GM21528 (cell line): Measurements from ENCODE around the gene CTNNBL1.

ENCODE experiments used
- ATAC-seq: cut with Tn5 transposase; IDR thresholded peaks from one replicate; pipeline ENCODE4 v1.9.1; 2021; ENCODE audit warnings: mild to moderate bottlenecking, moderate library complexity; ENCODE audit not compliant: unreplicated experiment, low FRiP score

CTNNBL1 gene

DNA sequence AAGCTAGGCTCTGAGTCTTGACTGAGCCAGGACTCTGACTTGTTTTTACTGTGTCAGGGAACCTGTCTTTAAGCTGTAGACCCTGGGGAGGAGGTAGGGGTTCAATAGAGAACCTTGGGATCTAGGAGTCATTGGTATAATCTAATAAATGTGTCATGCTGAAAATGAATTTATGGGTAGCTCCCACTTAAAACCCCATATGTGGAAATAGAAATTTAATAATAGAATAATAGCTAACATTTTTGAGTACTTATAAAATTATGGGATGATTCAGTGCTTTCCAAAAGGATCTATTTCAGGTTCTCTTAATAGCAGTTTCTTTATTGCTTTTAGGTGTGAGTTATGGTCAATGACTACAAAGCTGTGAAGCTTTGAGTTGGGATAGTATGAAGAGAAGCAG lies 41.7 kb downstream of the CTNNBL1 start:
- ATAC-seq: no peak

DNA sequence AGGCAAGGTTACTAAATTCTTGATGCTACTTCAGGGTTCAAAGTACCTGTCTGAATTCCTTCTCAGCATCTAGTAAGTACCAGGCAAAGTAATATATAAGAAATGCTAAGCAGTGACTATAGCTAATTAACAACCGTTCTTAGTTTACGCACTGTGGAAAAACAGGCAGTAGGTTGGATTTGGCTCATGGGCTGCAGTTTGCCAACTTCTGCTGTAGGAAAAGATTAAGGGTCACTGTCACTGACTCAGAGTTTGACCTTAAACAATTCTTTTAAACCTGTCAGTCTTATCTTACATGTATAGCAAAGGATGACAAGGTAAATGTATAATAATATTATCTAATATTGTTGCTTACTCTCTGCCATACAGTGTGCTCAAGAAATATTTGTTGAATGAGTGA lies 42.3 kb downstream of the CTNNBL1 start:
- ATAC-seq: no peak

DNA sequence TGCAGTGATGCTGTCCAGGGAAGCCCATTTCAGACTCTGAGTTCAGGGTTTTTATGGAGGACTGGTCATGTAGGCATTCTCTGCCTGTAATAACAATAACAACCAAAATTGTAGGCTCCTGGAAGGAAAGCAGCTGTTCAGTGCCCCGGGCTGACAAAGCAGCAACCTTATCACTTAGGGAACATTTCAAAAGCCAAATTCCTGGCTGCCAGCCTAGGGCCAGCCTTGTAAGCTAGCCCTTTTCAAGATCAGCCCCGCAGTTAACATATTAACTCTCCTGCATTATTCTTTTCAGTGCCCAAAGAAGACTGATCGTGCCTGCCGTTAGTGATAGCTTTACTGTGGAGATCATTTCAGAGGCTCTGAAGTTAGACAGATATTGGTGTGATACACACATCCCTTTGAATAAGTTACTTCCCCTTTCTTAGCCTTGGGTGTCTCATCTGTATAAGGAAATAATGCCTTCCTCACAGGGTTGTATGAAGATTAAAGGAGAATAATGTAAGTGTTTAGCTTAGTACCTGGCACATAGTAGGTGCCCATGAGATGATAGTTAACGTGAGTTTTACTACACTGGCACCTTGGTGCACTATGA lies 44.1 kb downstream of the CTNNBL1 start:
- no peak for ATAC-seq

DNA sequence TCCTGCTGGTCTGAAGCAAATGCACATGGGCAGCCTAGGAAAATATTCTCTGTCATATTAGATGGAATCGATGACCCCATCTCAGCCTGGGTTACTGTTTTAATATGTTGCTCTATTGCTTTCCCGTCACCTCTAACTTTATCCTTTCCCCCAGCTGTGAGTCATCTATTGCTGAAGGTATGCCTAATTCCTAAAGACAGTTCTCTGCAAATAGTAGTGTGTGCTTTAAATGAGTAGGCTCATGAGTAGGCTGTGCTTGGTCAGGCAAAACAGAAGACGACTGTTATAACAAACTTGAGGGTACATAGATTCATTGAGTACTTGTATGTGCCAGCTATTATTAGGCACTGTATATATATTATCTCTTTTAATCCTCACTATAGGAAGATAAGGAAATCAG lies 47.2 kb downstream of the CTNNBL1 start:
- no peak for ATAC-seq

DNA sequence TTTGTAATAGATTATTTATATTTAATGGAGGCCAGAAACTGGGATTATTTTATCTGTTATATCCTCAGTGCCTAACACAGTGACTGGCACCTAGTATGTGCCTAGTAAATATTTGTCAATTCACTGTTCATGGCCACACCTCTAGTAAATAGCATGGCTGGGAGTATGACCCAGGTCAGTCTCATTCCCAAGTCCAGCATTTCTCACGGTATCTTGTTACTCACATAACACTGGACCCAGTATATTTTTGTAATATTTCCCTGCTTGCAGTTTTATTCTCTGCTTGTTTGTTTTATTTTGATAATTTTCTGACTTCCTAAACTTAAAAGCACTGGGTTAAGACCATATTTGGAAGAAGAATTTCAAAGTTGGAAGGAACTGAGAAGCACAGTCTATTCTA lies 47.7 kb downstream of the CTNNBL1 start:
- ATAC-seq: no peak

DNA sequence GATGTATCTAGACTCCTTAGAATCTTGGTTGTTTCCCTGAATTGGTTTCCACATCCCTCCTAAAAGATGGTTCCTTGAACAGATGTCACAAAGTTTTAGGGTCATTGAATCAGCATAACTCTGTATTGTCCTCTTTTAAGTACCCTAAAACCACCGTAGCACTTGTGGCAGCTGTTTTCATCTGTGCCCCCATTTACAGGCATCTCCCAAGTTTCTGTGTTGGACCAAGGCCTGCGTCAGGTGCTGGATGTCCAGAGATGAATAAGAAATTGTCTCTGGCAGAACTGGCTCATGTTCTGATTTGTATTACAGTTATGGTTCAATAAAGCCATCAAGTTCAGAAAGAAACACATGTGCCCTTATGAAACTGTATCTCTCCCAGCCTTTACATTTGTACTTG lies 48.3 kb downstream of the CTNNBL1 start:
- no peak for ATAC-seq

DNA sequence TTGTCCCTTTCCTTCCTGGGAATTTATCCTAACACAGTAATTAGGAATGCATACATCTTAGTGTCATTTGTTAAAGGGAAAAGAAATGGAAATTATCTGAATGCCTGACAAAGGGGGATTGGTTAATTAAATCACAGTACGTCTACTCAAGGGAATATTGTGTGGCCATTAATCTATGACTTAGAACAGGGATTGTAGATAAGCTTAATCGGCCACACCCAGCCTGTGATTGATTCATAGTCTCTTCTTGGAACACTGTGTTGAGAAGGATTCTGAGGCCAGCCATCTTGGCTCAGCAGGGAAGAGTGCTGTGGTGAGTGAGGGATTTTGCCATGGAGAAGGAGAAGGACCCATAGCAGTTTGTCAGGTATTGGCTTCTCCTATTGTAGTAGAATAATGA lies 50.5 kb downstream of the CTNNBL1 start:
- ATAC-seq: no peak

DNA sequence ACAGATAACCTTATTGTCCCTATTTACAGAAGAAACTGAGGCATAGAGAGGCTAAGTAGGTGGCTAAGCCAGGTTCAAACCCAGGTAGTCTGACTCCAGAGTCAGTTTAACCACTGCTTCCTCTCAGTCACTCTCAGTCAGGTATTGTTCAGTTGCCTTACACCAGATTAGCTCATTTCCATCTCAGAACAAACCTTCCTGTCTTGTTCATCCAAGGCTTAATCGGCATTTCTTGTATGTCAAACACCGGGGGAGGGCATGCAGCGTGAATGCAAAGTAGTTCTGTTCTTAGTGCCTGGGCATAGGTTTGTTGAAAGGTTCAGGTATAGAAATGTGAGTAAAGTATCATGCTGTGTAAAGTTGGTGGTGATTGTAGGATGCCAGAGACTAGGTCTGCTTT lies 51.7 kb downstream of the CTNNBL1 start:
- ATAC-seq: no peak

DNA sequence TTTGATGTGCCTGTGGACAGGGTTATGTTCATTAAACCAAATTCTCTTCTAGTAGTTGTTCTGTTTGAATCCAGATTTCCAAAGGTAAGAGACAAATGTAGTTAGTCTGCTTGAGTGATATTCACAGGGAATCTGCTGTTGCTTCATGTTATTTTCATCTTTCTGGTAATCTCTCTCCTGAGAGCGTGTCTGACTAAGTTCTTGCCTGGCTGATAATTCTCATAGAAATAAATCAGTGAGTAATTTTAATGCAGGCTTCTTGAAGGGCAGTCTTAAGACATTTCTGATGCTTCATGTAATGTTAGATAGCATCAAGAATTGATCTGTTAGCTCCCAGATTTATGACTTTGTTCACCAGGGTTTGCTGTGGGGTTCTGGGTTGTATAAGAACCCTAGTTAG lies 54.2 kb downstream of the CTNNBL1 start:
- ATAC-seq: no peak

DNA sequence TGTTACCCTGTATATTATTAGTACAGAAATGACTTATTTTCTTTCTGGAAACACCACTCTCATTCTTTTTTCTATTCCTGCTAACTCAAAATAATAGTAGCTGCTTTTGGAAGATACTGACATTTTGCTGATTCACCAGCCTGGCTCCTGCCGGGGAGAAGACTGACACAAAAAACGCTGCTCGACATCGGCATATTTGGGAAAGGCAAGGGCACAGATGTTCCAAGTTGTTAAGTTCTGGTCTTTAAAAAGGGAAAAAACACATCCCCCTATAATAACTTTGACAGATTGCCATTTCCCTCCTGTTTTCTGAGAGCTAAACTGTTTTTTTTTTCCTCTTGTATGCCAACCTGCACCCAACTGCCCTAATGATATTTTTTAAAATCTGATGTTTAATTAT lies 55.4 kb downstream of the CTNNBL1 start:
- ATAC-seq: no peak

DNA sequence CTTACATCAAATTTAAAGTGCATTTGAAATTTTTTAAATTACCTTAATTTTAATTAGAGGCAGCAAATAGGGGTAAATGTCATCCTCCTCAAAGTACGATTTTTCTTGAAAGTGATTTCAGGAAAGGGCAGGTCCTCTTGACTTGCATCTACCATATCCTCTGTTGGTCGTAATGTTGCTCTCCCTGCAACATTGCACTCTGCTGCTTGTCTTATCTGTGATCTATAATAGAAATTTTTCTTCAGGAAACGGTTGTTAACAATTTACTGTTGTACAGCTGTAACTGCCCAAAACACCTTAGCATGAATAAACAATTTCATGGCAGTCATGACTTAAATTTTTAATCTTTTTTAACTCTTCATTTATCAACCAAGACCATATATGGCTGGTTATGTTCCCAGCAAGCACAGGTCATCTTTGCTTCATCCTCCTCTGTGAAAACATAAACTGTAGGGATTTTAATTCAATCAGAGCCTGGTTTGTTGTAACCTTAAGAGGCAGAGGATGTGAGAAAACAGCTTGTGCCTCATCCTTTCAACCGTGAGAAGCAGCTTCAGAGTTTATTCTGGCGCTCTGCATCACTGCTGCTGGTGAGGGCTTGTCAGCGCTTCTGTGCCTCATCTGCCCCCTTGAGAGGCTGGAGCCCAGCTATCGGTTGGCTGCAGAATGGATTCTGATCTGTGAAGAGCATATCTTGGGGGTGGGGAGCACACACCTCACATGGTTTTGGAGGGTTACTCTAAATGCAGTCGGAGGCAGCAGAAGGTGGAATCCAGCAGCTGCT lies 56.0 kb downstream of the CTNNBL1 start:
- ATAC-seq: no peak

DNA sequence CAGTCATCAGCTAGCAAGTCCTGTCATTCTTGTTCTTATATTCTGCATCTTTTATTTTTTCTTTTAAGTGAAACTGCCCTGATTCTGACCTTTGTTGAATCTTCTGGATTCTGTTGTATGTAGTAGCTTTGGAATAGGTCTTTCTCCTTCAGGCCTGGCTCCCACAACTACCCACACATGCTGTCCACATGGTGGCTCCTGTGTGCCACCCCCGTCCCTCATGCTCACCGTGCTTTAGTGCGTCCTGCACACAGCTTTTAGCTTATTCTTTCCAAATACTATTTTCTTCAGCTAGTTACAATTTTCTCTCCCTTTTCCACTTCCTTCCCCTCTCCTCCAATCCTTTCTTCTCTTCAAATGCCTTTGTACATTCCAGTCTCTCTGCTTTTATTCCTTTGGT lies 61.8 kb downstream of the CTNNBL1 start:
- ATAC-seq: no peak

DNA sequence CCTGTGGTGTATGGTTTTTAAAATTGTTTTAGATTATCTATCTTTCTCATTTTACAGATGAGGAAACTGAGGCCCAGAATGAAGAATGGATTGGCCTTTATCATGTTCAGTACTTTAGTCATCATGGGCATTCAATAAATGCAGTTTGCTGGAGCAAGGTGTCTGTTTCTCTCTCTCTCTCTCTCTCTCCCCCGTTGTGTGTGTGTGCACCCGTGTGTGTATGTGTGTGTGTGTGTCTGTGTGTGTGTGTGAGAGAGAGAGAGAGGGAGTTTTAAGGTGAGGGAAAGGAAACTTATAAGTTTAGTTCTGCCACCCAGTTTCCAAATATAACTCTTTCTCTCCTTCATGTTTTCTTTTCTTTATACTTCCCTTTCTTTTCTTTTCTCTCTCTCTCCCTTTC lies 62.4 kb downstream of the CTNNBL1 start:
- no peak for ATAC-seq

DNA sequence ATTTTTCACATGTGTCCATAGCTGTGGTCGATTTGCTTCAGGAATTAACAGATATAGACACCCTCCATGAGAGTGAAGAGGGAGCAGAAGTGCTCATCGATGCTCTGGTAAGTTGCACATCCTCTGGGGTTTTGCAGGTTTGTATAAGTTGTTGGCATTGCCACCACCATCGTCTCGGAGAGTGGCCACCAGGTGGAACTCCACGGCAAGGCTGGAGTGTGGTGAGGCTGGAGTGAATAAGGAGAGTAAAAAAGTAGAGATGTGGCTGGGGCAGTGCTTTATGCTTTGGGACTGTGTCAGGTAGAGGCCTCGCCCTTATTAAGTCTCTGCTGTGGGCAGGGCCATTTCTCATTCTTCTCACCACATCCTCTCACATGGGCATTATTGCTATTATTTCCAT lies 63.7 kb downstream of the CTNNBL1 start:
- no peak for ATAC-seq

DNA sequence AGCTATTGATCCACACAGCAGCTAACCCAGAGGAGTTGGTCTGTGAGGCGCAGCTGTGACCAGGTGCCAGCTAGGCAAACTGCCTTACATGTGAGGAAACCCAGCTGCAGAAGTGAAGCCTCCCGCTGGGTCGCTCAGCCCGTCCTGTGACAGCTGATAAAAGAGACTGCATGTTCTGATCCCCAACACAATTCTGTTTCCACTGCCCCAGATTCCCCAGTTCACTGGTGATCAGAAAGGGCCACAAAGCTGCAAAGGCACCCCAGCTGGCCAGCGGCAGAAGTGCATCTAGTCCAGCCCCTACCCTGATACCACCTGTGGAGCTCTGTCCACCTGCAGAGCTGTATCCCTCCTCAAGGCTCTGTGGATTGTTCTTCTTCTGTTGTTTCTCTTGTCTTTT lies 64.5 kb downstream of the CTNNBL1 start:
- ATAC-seq: no peak

DNA sequence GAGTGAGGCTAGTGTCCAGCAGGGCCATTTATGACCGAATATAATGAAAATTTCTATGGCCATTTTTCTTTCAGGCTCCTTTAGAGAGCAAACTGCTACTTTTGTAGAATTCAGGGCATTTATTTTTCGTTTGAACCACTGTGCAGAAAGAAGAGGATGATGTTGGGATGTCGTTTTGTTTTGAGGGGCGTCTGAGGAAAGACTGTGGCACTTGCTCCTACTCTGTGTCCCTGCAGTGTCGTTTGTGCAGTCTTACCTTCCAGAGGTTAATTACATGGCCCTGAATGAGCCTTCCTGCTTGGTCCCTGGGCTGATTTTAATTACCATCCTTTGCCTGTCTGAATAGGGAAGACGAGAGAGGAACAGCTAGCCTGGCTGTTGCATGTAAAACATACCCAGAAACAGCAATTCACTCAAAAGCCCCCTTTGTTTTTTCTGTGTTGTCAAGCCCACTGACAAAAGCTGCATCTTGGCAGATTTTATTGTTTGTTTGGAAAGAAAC lies 65.3 kb downstream of the CTNNBL1 start:
- no peak for ATAC-seq

DNA sequence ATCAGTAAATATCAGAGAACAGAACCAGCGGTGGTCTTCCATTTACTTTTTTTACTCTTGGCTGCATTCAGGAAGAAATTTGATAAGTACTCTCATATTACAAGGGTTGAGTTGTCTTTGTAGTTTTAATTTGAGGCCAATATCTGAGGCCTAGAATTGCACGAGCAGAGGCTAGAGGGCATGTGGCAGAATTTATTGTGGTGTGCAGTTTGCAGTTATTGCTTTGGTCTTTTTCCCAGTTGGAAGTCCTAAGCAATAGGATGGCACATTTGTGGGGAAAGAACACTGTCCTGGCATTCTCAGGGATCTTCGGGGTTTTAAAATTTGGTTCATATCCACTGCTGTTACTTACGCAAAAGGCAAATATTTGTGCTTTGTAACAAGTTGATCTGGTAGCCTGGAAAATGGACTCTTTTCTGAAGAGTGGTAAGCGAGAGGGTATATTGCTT lies 66.0 kb downstream of the CTNNBL1 start:
- ATAC-seq: no peak

DNA sequence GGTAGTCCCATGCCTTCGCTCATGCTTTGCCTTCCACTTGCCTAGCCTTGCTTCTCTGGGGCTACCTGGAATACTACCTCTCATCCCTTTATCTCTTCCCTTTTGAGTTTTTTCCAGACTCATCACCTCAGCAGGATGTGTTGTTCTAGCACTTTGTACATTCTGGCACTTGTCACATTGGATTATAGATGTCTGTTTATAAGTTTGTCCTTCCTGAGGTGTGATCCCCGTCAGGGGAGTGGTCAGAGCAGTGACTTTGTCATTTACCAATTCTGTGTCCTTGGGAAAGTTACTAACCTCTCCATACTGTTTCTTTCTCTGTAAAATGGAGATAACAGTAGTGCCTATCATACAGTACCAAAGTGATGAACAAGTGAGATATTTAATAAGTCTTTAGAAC lies 66.5 kb downstream of the CTNNBL1 start:
- ATAC-seq: no peak

DNA sequence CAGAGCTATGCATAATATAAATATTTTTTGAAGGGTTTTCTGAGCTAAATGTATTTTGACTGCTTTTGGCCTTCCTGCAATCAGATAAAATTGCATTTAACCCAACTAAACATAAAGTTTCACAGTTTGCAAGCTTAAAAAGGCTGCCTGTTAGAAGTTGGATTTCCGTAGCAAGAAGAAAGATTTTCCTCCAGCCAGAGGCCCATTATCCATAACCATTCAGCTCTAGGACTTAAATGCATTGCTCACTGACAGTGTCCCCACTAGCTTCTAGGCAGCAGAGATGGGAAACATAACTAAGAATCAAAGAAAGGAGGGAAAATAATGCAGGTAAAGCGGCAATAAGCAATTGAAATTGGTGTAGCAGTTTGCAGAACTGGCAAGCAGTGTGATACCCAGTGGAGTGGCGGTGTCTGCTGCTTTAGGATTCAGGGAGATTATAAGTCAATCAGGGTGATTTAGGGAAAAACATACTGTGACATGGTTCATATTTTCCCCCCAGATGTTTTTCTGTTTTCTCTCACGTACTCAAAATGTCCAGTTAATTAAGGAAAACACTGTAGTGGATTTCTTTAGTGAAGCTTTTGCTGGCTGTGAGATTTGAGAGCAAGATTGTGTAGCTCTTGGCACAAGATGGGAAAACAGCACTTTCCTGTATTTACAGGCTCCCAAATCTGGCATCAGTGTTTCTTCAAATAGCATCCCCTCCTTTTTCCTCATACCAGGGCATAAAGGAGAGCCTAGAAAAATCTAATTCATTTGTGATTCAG lies 69.1 kb downstream of the CTNNBL1 start:
- no peak for ATAC-seq

DNA sequence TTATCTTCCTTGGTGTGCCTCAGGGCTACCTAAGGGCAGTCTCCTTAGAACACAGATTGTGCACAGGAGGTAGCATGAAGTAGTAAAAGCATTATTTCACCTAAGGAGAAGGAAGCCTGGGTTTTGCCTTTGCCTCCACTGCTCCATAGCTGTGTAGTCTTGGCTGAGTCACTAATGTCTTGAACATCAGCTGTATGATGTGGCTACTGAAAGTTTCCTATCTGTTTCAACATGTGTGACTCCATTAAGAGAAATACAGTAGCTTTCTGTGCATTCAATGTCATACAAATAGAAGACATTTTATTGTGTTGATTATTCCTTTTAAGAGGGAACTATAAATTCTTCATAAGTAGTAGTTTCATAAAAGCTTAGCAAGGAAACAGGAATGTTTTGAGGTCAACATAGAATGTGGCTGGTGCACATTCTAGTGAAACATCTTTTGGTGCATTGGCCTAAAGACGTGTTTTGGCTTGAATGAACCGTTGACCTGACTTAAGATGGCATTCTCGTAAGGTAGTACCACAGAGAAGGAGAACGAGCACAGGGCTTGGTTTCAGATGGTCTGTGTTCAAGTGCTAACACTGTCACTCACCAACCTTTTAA lies 70.6 kb downstream of the CTNNBL1 start:
- ATAC-seq: no peak

DNA sequence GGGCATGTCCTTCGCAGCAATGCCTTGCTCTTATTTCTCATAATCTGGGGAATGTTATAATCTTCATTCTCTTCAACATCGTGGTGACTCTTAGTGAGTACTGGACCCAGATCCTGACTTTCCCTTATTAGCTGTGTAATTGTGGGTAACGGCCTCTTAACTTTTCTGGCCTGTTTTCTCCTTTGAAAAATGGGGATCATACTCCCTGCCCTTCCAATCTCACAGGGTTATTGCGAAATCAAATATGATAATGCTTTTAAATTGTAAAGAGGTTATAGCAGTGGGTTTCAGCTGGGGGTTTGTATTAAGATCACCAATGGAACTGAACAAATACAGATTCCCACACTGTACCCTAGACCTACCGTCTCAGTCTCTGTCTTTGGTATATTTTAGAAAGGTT lies 77.1 kb downstream of the CTNNBL1 start:
- ATAC-seq: no peak
